HepG2 (cell line): ENCODE measurements around the gene CAPZA1. TPM values are rescaled to one million over a fixed set of nuclear protein-coding genes. Genes with fewer than 3 reads are reported as not detected.

Experiments used
- BRD4 ChIP-seq: sonication (generic); formaldehyde crosslinking; IDR thresholded peaks from 2 replicates; pipeline ENCODE4 v1.4.0; 2020; ENCODE audit warnings: missing genetic modification reagents
- FOXO4 ChIP-seq: sonication (generic); formaldehyde crosslinking; conservative IDR thresholded peaks from 2 replicates; pipeline ENCODE4 v1.8.1; 2023; ENCODE audit warnings: missing genetic modification reagents
- IRF2 ChIP-seq: IDR thresholded peaks from 2 replicates; pipeline ENCODE4 v1.6.1; 2018; ENCODE audit warnings: missing genetic modification reagents, missing compliant biosample characterization
- KAT8 ChIP-seq: IDR thresholded peaks from 2 replicates; pipeline ENCODE4 v1.6.1; 2016; ENCODE audit warnings: missing genetic modification reagents, missing compliant biosample characterization
- MYC ChIP-seq: sonication (generic); formaldehyde crosslinking; IDR thresholded peaks from 2 replicates; pipeline ENCODE4 v1.9.0; 2021; ENCODE audit warnings: missing genetic modification reagents, borderline replicate concordance
- POGK ChIP-seq: sonication (generic); formaldehyde crosslinking; conservative IDR thresholded peaks from 2 replicates; pipeline ENCODE4 v1.8.0; 2022; ENCODE audit warnings: mild to moderate bottlenecking, moderate library complexity, missing genetic modification reagents
- POLR2AphosphoS2 ChIP-seq: IDR thresholded peaks from 2 replicates; pipeline ENCODE4 v1.6.1; 2011; ENCODE audit warnings: low read depth, low read length, improper control_type of control experiment
- PRDM15 ChIP-seq: sonication (generic); formaldehyde crosslinking; IDR thresholded peaks from 2 replicates; pipeline ENCODE4 v1.4.0; 2020; ENCODE audit warnings: missing genetic modification reagents
- REPIN1 ChIP-seq: sonication (generic); formaldehyde crosslinking; IDR thresholded peaks from 2 replicates; pipeline ENCODE4 v1.8.0; 2022; ENCODE audit warnings: missing genetic modification reagents, low read depth, mild to moderate bottlenecking, borderline replicate concordance
- RFXAP ChIP-seq: sonication (generic); formaldehyde crosslinking; IDR thresholded peaks from 2 replicates; pipeline ENCODE4 v1.4.0; 2020; ENCODE audit warnings: missing genetic modification reagents, borderline replicate concordance
- ZBTB21 ChIP-seq: sonication (generic); formaldehyde crosslinking; IDR thresholded peaks from 2 replicates; pipeline ENCODE4 v1.4.0; 2020; ENCODE audit warnings: missing genetic modification reagents
- ZNF143 ChIP-seq: sonication (generic); formaldehyde crosslinking; IDR thresholded peaks from 2 replicates; pipeline ENCODE4 v1.4.0; 2020; ENCODE audit warnings: missing genetic modification reagents
- ZNF333 ChIP-seq: sonication (generic); formaldehyde crosslinking; IDR thresholded peaks from 2 replicates; pipeline ENCODE4 v1.4.0; 2020; ENCODE audit warnings: mild to moderate bottlenecking, missing genetic modification reagents, borderline replicate concordance
- polyA plus RNA-seq, 8 experiments: library from polyadenylated mRNA; depleted of rRNA in 3 of 8; stranded (reverse) in 7 of 8; unstranded in 1 of 8; fragments of >200 nt; fragmentation: Illumina TruSeq in 4 of 8; extraction: Trizol in 4 of 8; gene quantifications; 2 replicates each; pipeline versions ENCODE4 v1.2.1 to v1.2.3, GENCODE V29; 2011 to 2016; ENCODE audit warnings: low read depth in 4 of 8, missing spikeins in 1 of 8, mixed read lengths in 1 of 8; ENCODE audit not compliant: insufficient read depth in 1 of 8
- total RNA-seq, 5 experiments: library from RNA; depleted of rRNA; stranded (reverse); fragments of >200 nt; fragmentation: Illumina TruSeq; extraction: Trizol; gene quantifications; 2 replicates each; pipeline ENCODE4 v1.2.3, GENCODE V29; 2016; ENCODE audit warnings: low read depth in 1 of 5
- TF ChIP-seq, protein P1 (sequence below): sonication (generic); formaldehyde crosslinking; IDR thresholded peaks from 2 replicates; pipeline ENCODE4 v1.9.0; 2021; ENCODE audit warnings: mild to moderate bottlenecking, missing genetic modification reagents

The CAPZA1 gene
- total and polyA plus RNA-seq, 2 of the 13 experiments (the other 11 are each of a cell fraction or from before 2014, with no cell fraction given): 67.0 to 117 TPM

GRCh38 chr1:112619518-112620376 lies at the start of gene CAPZA1 (continued):
- TF ChIP-seq BRD4 (CRISPR knock-in tag) (peak; percentile 90; the same call in 1 of the 2 replicates), PRDM15 (CRISPR knock-in tag) (no peak), RFXAP (CRISPR knock-in tag) (no peak), MYC (CRISPR knock-in tag) (peak; percentile 55; the same call in 1 of the 2 replicates), REPIN1 (CRISPR knock-in tag) (0 out of 2 replicates have a peak, but pooled peaks have one; percentile 0), FOXO4 (CRISPR knock-in tag) (no peak), IRF2 (CRISPR knock-in tag) (peak; percentile 41), ZNF333 (CRISPR knock-in tag) (0 out of 2 replicates have a peak, but pooled peaks have one; percentile 2), ZBTB21 (CRISPR knock-in tag) (peak; percentile 99), POLR2AphosphoS2 (no peak), KAT8 (peak; percentile 77; the same call in 1 of the 2 replicates), ZNF143 (peak; percentile 89), POGK (CRISPR knock-in tag) (peak; percentile 33; the same call in 1 of the 2 replicates)
- TF ChIP-seq, protein P1, sequence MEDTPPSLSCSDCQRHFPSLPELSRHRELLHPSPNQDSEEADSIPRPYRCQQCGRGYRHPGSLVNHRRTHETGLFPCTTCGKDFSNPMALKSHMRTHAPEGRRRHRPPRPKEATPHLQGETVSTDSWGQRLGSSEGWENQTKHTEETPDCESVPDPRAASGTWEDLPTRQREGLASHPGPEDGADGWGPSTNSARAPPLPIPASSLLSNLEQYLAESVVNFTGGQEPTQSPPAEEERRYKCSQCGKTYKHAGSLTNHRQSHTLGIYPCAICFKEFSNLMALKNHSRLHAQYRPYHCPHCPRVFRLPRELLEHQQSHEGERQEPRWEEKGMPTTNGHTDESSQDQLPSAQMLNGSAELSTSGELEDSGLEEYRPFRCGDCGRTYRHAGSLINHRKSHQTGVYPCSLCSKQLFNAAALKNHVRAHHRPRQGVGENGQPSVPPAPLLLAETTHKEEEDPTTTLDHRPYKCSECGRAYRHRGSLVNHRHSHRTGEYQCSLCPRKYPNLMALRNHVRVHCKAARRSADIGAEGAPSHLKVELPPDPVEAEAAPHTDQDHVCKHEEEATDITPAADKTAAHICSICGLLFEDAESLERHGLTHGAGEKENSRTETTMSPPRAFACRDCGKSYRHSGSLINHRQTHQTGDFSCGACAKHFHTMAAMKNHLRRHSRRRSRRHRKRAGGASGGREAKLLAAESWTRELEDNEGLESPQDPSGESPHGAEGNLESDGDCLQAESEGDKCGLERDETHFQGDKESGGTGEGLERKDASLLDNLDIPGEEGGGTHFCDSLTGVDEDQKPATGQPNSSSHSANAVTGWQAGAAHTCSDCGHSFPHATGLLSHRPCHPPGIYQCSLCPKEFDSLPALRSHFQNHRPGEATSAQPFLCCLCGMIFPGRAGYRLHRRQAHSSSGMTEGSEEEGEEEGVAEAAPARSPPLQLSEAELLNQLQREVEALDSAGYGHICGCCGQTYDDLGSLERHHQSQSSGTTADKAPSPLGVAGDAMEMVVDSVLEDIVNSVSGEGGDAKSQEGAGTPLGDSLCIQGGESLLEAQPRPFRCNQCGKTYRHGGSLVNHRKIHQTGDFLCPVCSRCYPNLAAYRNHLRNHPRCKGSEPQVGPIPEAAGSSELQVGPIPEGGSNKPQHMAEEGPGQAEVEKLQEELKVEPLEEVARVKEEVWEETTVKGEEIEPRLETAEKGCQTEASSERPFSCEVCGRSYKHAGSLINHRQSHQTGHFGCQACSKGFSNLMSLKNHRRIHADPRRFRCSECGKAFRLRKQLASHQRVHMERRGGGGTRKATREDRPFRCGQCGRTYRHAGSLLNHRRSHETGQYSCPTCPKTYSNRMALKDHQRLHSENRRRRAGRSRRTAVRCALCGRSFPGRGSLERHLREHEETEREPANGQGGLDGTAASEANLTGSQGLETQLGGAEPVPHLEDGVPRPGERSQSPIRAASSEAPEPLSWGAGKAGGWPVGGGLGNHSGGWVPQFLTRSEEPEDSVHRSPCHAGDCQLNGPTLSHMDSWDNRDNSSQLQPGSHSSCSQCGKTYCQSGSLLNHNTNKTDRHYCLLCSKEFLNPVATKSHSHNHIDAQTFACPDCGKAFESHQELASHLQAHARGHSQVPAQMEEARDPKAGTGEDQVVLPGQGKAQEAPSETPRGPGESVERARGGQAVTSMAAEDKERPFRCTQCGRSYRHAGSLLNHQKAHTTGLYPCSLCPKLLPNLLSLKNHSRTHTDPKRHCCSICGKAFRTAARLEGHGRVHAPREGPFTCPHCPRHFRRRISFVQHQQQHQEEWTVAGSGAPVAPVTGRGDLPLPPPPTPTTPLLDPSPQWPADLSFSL (CRISPR knock-in tag): peak; percentile 38; the same call in 1 of the 2 replicates
